Mammary epithelial cell (primary cell): ENCODE measurements around the gene IDI1.

Experiments
- EZH2 ChIP-seq: IDR thresholded peaks from 2 replicates; pipeline ENCODE4 v1.6.1; 2012; ENCODE audit warnings: low read length, inconsistent platforms, borderline replicate concordance
- TF ChIP-seq, protein P1 (sequence below), 2 donors: IDR thresholded peaks in 1 of 2; conservative IDR thresholded peaks in 1 of 2; 2 replicates each; pipeline ENCODE4 v1.5.1; 2011 to 2012; ENCODE audit warnings: inconsistent platforms in 2 of 2, low read length in 2 of 2, mild to moderate bottlenecking in 2 of 2, control low read depth in 1 of 2, low read depth in 1 of 2; ENCODE audit not compliant: insufficient read depth in 1 of 2; ENCODE audit errors: extremely low read depth in 1 of 2

DNA sequence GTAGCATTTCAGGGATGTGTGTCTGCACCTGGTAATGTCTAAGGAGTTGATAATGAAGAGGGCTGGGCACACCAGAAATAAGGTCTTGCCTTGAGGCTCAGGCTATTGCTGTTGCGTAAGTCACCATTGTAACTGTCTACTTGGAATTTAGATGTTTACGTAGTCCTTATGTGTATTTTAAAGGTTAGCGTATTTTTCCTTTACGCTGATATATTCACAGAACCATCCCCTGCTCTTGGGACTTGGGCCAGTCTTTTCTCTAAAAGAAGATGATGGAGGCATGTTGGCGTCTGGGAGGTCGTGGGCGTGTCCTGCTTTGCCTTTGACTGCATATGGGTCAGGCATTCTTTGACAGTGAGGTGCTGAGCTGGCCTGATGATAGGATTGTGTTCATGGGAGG lies 22.0 kb upstream of the IDI1 start:
- TF ChIP-seq, protein P1, sequence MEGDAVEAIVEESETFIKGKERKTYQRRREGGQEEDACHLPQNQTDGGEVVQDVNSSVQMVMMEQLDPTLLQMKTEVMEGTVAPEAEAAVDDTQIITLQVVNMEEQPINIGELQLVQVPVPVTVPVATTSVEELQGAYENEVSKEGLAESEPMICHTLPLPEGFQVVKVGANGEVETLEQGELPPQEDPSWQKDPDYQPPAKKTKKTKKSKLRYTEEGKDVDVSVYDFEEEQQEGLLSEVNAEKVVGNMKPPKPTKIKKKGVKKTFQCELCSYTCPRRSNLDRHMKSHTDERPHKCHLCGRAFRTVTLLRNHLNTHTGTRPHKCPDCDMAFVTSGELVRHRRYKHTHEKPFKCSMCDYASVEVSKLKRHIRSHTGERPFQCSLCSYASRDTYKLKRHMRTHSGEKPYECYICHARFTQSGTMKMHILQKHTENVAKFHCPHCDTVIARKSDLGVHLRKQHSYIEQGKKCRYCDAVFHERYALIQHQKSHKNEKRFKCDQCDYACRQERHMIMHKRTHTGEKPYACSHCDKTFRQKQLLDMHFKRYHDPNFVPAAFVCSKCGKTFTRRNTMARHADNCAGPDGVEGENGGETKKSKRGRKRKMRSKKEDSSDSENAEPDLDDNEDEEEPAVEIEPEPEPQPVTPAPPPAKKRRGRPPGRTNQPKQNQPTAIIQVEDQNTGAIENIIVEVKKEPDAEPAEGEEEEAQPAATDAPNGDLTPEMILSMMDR (conservative IDR thresholded peaks at IDR 0.05 in 1 of 2, IDR thresholded peaks at IDR 0.05 in 1 of 2; ENCODE audit: extremely low read depth in 1 of 2, insufficient read depth in 1 of 2, low read depth in 1 of 2, low read length in 2 of 2) = no peak
- no peak for TF ChIP-seq EZH2
